HG02943 (cell line): ENCODE results near the gene SELENOT.

ENCODE experiments used
- ATAC-seq: cut with Tn5 transposase; IDR thresholded peaks from one replicate; pipeline ENCODE4 v1.9.1; 2021; ENCODE audit warnings: mild to moderate bottlenecking, low read depth, moderate library complexity; ENCODE audit not compliant: unreplicated experiment

SELENOT gene

GRCh38 chr3:150662410-150663200, 59.5 kb downstream of the SELENOT start:
- no peak for ATAC-seq

DNA sequence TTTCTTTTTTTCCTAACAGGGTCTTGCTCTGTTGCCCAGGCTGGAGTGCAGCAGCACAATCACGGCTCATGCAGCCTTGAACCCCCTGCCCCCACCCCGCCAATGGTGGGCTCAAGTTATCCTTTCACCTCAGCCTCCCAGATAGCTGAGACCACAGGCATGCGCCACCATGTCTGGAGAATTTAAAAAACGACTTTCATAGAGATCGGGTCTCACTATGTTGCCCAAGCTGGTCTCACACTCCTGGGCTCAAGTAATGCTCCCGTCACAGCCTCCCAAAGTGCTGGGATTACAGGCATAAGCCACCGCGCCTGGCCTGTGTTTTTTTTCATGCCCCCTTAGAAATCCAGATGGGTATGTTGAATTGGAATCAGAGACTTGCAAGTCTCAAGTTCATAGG, 60.3 kb downstream of the SELENOT start:
- ATAC-seq, result no peak

- no peak for ATAC-seq
Observed at GRCh38 chr3:150666167-150666566, 63.0 kb downstream of the SELENOT start.

GRCh38 chr3:150673966-150674365, 70.8 kb downstream of the SELENOT start:
- no peak for ATAC-seq

GRCh38 chr3:150675587-150675986, 72.5 kb downstream of the SELENOT start:
- no peak for ATAC-seq
